Measurements from ENCODE around the gene CMKLR1.

DNA sequence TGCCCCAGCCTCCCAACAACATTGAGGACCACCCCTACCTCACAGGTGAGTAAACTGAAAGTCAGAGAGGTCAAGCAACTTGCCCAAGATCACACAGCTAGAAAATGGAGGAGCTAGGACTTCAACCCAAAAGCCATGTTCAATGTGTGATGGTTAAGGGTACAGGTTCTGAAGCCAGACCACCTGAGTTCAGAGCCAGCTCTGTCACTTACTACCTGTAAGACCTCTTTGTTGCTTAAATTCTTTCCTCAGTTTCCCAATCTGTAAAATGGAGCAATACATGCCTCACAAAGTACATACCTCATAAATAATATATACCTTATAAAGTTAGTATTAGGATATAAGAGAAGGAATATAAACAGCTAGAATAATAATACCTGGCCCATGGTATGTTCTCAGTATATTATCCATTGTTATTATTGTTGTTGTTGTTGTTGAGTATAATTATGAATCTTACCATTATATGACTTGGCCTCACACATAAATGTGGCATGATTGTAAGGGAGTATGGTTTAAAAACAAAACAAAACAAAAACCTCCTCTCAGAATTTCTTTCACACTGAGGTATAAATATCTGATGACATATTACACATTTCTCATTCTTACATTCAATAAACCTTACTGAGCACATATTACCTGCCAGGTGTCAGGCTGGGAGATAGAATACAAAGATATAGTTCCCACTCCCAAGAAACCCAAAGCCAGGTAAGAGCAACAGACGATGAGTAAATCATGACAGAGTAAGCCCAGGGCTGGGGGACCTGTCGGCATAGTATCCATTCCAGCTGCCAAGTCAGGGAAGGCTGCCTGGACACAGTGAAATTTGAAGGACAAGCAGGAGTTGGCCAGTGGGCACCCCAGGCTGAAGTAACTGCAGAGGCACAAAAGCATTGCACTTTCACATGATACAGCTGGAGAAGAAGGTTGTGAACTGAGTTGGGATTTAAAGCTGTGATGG lies 19.6 kb downstream of the CMKLR1 start:
- TF ChIP-seq, protein P1, sequence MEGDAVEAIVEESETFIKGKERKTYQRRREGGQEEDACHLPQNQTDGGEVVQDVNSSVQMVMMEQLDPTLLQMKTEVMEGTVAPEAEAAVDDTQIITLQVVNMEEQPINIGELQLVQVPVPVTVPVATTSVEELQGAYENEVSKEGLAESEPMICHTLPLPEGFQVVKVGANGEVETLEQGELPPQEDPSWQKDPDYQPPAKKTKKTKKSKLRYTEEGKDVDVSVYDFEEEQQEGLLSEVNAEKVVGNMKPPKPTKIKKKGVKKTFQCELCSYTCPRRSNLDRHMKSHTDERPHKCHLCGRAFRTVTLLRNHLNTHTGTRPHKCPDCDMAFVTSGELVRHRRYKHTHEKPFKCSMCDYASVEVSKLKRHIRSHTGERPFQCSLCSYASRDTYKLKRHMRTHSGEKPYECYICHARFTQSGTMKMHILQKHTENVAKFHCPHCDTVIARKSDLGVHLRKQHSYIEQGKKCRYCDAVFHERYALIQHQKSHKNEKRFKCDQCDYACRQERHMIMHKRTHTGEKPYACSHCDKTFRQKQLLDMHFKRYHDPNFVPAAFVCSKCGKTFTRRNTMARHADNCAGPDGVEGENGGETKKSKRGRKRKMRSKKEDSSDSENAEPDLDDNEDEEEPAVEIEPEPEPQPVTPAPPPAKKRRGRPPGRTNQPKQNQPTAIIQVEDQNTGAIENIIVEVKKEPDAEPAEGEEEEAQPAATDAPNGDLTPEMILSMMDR (IDR thresholded peaks at IDR 0.05): no peak
- TF ChIP-seq POLR2AphosphoS5 (IDR thresholded peaks at IDR 0.05; ENCODE audit: insufficient read depth in 1 of 2, low read depth in 1 of 2) (no peak), POLR2A (IDR thresholded peaks at IDR 0.05) (no peak)
